ENCODE data around the gene ABLIM3.

GRCh38 chr5:149108651-149109280 is 32.5 kb upstream of the ABLIM3 start:
- TF ChIP-seq EP300 (IDR thresholded peaks at IDR 0.05; ENCODE audit: borderline replicate concordance) (no peak), TAF1 (IDR thresholded peaks at IDR 0.05; ENCODE audit: low read depth) (no peak), YY1 (IDR thresholded peaks at IDR 0.05; ENCODE audit: low read depth) (no peak), TEAD4 (IDR thresholded peaks at IDR 0.05) (no peak), FOXM1 (IDR thresholded peaks at IDR 0.05; ENCODE audit: borderline replicate concordance, low read depth) (no peak), REST (IDR thresholded peaks at IDR 0.05; ENCODE audit: low read depth) (no peak), MAX (IDR thresholded peaks at IDR 0.05) (no peak), RAD21 (IDR thresholded peaks at IDR 0.05; ENCODE audit: low read depth) (no peak), CEBPB (IDR thresholded peaks at IDR 0.05) (no peak), ZBTB7A (IDR thresholded peaks at IDR 0.05; ENCODE audit: low read depth) (no peak), EGR1 (IDR thresholded peaks at IDR 0.05) (no peak), USF1 (IDR thresholded peaks at IDR 0.05) (no peak), TCF12 (IDR thresholded peaks at IDR 0.05; ENCODE audit: low read depth) (no peak)
